MM.1S (cell line): ENCODE results near the gene CCR3.

Experiments
- DNase-seq: peaks from one replicate; pipeline ENCODE4 v3.0.0-alpha.2; 2015
- H2AFZ ChIP-seq: fragments of 300-600 bp; sonication (generic); 2 replicates; pipeline ENCODE4 v1.6.0; 2016; ENCODE audit warnings: antibody characterized with exemption, low read length
- H3F3A ChIP-seq: fragments of 300-600 bp; sonication (generic); 2 replicates; pipeline ENCODE4 v1.6.1; 2016; ENCODE audit warnings: mild to moderate bottlenecking, antibody characterized with exemption, low read length, moderate library complexity, mixed read lengths; ENCODE audit not compliant: insufficient read depth
- H3K27ac ChIP-seq: fragments of 300-600 bp; sonication (generic); 2 replicates; pipeline ENCODE4 v1.5.1; 2016; ENCODE audit warnings: mild to moderate bottlenecking, low read length
- H3K27me3 ChIP-seq: fragments of 300-600 bp; sonication (generic); replicated peaks from 2 replicates; pipeline ENCODE4 v1.6.0; 2016; ENCODE audit warnings: low read length; ENCODE audit not compliant: insufficient read depth
- H3K36me3 ChIP-seq: fragments of 300-600 bp; sonication (generic); replicated peaks from 2 replicates; pipeline ENCODE4 v1.6.1; 2016; ENCODE audit warnings: mild to moderate bottlenecking, low read length, mixed read lengths; ENCODE audit not compliant: insufficient read depth
- H3K4me1 ChIP-seq: fragments of 300-600 bp; sonication (generic); 2 replicates; pipeline ENCODE4 v1.6.1; 2016; ENCODE audit warnings: low read length, mixed read lengths
- H3K4me2 ChIP-seq: fragments of 300-600 bp; sonication (generic); 2 replicates; pipeline ENCODE4 v1.6.0; 2016; ENCODE audit warnings: low read depth, low read length
- H3K4me3 ChIP-seq: fragments of 300-600 bp; sonication (generic); 2 replicates; pipeline ENCODE4 v1.5.1; 2016; ENCODE audit warnings: low read length, mixed read lengths
- H3K79me2 ChIP-seq: fragments of 300-600 bp; sonication (generic); 2 replicates; pipeline ENCODE4 v1.6.1; 2016; ENCODE audit warnings: mixed run types, low read length, mixed read lengths
- H3K9ac ChIP-seq: fragments of 300-600 bp; sonication (generic); 2 replicates; pipeline ENCODE4 v1.6.1; 2016; ENCODE audit warnings: low read length, mixed read lengths
- H3K9me2 ChIP-seq: fragments of 300-600 bp; sonication (generic); replicated peaks from 2 replicates; pipeline ENCODE4 v1.6.1; 2016; ENCODE audit warnings: mild to moderate bottlenecking, low read length, mixed read lengths; ENCODE audit not compliant: insufficient read depth
- H3K9me3 ChIP-seq: fragments of 300-600 bp; sonication (generic); replicated peaks from 2 replicates; pipeline ENCODE4 v1.6.1; 2016; ENCODE audit warnings: mild to moderate bottlenecking, low read length, mixed read lengths; ENCODE audit not compliant: insufficient read depth
- H4K20me1 ChIP-seq: fragments of 300-600 bp; sonication (generic); 2 replicates; pipeline ENCODE4 v1.6.1; 2016; ENCODE audit warnings: mild to moderate bottlenecking, low read length, moderate library complexity, mixed read lengths; ENCODE audit not compliant: insufficient read depth
- EZH2 ChIP-seq: fragments of 300-600 bp; sonication (generic); optimal IDR thresholded peaks from 2 replicates; pipeline ENCODE3; 2017; ENCODE audit warnings: low read depth, mild to moderate bottlenecking, antibody characterized with exemption, low read length, mixed read lengths
- EZH2phosphoT487 ChIP-seq: fragments of 300-600 bp; sonication (generic); IDR thresholded peaks from 2 replicates; pipeline ENCODE4 v1.6.1; 2018; ENCODE audit warnings: antibody characterized with exemption, low read length
- TF ChIP-seq, protein P1 (sequence below): fragments of 300-600 bp; sonication (generic); IDR thresholded peaks from 2 replicates; pipeline ENCODE4 v1.5.1; 2016; ENCODE audit warnings: antibody characterized with exemption, low read length, mixed read lengths

The CCR3 gene

DNA sequence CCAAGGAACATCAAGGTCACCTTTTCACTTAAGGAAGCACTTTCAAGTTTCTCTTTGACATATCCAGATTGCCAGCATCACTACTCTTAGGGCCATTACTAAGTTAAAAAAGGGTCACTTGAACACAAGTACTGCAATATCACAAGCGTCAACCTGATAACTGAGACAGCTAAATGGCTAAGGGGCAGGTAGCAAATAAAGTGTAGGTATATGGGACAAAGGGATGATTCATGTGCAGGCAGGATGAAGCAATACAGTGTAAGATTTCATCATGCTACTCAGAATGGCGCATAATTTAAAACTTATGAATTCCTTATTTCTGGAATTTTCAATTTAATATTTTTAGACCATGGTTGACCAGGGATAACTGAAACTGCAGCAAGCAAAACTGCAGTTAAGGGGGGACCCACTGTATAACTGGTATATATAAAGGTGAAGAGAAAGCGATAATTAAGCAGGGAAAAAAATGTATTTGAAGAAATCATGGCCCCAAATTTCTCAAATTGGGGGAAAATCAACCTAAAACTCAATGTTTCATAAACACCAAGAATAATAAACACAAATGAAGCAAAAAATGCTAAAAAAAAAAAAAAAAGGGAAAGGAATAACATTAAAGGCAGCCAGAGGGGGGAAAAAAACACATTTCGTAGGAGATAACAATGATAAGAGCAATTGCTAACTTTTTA is 47.2 kb upstream of the CCR3 start:
- no peak overlapping the region for H2AFZ ChIP-seq

GRCh38 chr3:46196261-46196957 is 45.9 kb upstream of the CCR3 start:
- Histone ChIP-seq H3K9me3 (no peaks in the 10 kb centered on the region), H3K79me2 (peaks cover 18% of the 10 kb centered on the region), H3K9me2 (no peaks in the 10 kb centered on the region), H3K27ac (no peak overlapping the region), H3K9ac (no peak overlapping the region), H3K4me3 (no peak overlapping the region), H4K20me1 (no peaks in the 10 kb centered on the region), H3K27me3 (no peaks in the 10 kb centered on the region), H3K4me1 (peaks cover 15% of the 10 kb centered on the region), H3K36me3 (peaks cover 9% of the 10 kb centered on the region), H3K4me2 (no peak overlapping the region), H3F3A (peaks cover 23% of the 10 kb centered on the region), H2AFZ (no peak overlapping the region)
- DNase-seq = no peak
- TF ChIP-seq, protein P1, sequence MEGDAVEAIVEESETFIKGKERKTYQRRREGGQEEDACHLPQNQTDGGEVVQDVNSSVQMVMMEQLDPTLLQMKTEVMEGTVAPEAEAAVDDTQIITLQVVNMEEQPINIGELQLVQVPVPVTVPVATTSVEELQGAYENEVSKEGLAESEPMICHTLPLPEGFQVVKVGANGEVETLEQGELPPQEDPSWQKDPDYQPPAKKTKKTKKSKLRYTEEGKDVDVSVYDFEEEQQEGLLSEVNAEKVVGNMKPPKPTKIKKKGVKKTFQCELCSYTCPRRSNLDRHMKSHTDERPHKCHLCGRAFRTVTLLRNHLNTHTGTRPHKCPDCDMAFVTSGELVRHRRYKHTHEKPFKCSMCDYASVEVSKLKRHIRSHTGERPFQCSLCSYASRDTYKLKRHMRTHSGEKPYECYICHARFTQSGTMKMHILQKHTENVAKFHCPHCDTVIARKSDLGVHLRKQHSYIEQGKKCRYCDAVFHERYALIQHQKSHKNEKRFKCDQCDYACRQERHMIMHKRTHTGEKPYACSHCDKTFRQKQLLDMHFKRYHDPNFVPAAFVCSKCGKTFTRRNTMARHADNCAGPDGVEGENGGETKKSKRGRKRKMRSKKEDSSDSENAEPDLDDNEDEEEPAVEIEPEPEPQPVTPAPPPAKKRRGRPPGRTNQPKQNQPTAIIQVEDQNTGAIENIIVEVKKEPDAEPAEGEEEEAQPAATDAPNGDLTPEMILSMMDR = no peak
- TF ChIP-seq EZH2phosphoT487 = no peak
- no peak for TF ChIP-seq EZH2

More for the DNA sequence above, 47.2 kb upstream of the CCR3 start:
- Histone ChIP-seq H3K4me1 (peaks cover 18% of the 10 kb centered on the region), H3F3A (peaks cover 9% of the 10 kb centered on the region), H3K36me3 (no peaks in the 10 kb centered on the region), H3K9me3 (no peaks in the 10 kb centered on the region), H3K9me2 (no peaks in the 10 kb centered on the region), H3K79me2 (peaks cover 4% of the 10 kb centered on the region), H3K4me2 (no peak overlapping the region), H4K20me1 (no peaks in the 10 kb centered on the region), H3K27ac (no peak overlapping the region), H3K27me3 (no peaks in the 10 kb centered on the region), H3K4me3 (no peak overlapping the region), H3K9ac (no peak overlapping the region)
- no peak for TF ChIP-seq EZH2phosphoT487
- no peak for TF ChIP-seq EZH2
- TF ChIP-seq, protein P1 = no peak
- no peak for DNase-seq

GRCh38 chr3:46200211-46200610 is 42.0 kb upstream of the CCR3 start:
- Histone ChIP-seq H3K27me3 (no peaks in the 10 kb centered on the region), H3K4me3 (no peak overlapping the region), H3K9me3 (no peaks in the 10 kb centered on the region), H3K36me3 (peaks cover 35% of the 10 kb centered on the region), H4K20me1 (no peaks in the 10 kb centered on the region), H3K9ac (no peak overlapping the region), H3F3A (peaks cover 58% of the 10 kb centered on the region), H3K79me2 (peaks cover 56% of the 10 kb centered on the region), H3K4me1 (peaks cover 22% of the 10 kb centered on the region), H3K4me2 (no peak overlapping the region), H3K27ac (no peak overlapping the region), H2AFZ (no peak overlapping the region), H3K9me2 (no peaks in the 10 kb centered on the region)
- DNase-seq = no peak
- TF ChIP-seq, protein P1 = no peak
- TF ChIP-seq EZH2phosphoT487 (no peak), EZH2 (no peak)
